Ovary (tissue), 3 donors: Measurements from ENCODE around the gene GAB3.

Experiments used
- CTCF ChIP-seq, 3 donors: fragments of 450-650 bp in 2 of 3; fragments of 200-600 bp in 1 of 3; IDR thresholded peaks; one replicate each; pipeline versions ENCODE4 v1.5.1 to v1.8.0; 2016 to 2022; ENCODE audit warnings: antibody characterized with exemption in 3 of 3, mild to moderate bottlenecking in 1 of 3
- EP300 ChIP-seq: sonication (generic); formaldehyde crosslinking; IDR thresholded peaks from one replicate; pipeline ENCODE4 v1.6.1; 2017; ENCODE audit warnings: antibody characterized with exemption
- POLR2A ChIP-seq: fragments of 450-650 bp; IDR thresholded peaks from one replicate; pipeline ENCODE4 v1.6.1; 2017; ENCODE audit warnings: antibody characterized with exemption, mild to moderate bottlenecking, moderate library complexity
- donor health status: DM: no; HTN: no; CAD: no.

DNA sequence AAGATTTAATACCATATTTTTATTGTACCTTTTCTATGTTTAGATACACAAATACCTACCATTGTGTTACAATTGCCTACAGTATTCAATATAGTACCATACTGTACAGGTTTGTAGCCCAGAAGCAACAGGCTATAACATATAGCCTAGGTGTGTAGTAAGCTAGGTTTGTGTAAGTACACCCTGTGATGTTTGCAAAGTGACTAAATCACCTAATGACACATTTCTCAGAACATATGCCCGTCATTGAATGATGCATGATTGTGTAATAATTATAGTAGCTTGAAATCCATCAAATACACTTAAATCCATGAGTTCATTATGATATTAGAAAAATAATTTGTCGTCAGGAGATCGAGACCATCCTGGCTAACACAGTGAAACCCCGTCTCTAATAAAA is 30.8 kb downstream of the GAB3 start:
- TF ChIP-seq CTCF (IDR thresholded peaks at IDR 0.05) (no peak), EP300 (no peak), POLR2A (no peak)
